AG04449 (cell line): ENCODE measurements around the gene DCDC1.
A peak's percentile ranks its signal among the peaks of the same experiment; 100 is the strongest.

Experiments used
- CTCF ChIA-PET: fragments of 350-600 bp; formaldehyde crosslinking; extraction: SDS; loops from one replicate; lab custom pipeline; 2021; ENCODE audit warnings: antibody characterized with exemption; lab: Yijun Ruan, JAX
- POLR2A ChIA-PET: fragments of 400-600, 350-600 bp; formaldehyde crosslinking; extraction: SDS; loops from one replicate; lab custom pipeline; 2020; ENCODE audit warnings: antibody characterized with exemption, inconsistent platforms; lab: Yijun Ruan, JAX
- DNase-seq: peaks from one replicate; pipeline ENCODE4 v3.0.0-alpha.2; 2010; ENCODE audit warnings: low read depth, low spot score
- H3K4me3 ChIP-seq: 2 replicates; pipeline ENCODE4 v1.5.1; 2011; ENCODE audit warnings: low read depth, mild to moderate bottlenecking, control low read depth, low read length
- CTCF ChIP-seq: IDR thresholded peaks from one replicate; pipeline ENCODE4 v1.5.1; 2011; ENCODE audit warnings: mild to moderate bottlenecking, moderate library complexity, low read length, control low read depth, inconsistent platforms; ENCODE audit not compliant: insufficient read depth; ENCODE audit errors: missing control alignments

The DCDC1 gene

GRCh38 chr11:30921811-30922210 lies 447.7 kb downstream of the DCDC1 start:
- ChIA-PET POLR2A (no interaction called here), CTCF (no interaction called here)
- TF ChIP-seq CTCF = no peak

GRCh38 chr11:30919389-30920152 lies 450.0 kb downstream of the DCDC1 start:
- H3K4me3 ChIP-seq = no peak overlapping the region
- no peak for DNase-seq

More at GRCh38 chr11:30921811-30922210, 447.7 kb downstream of the DCDC1 start:
- DNase-seq = no peak
- no peak overlapping the region for H3K4me3 ChIP-seq

GRCh38 chr11:30917859-30918478 lies 451.6 kb downstream of the DCDC1 start:
- H3K4me3 ChIP-seq = no peak overlapping the region
- no peak for DNase-seq
- peak; percentile 28 for TF ChIP-seq CTCF
- ChIA-PET CTCF (interaction anchor here (0.7 to 2.8 kb wide), 8 partner anchors 8 to 595 kb away, joined by 3 to 14 read pairs (median 6); partner anchors contain the start of gene ARL14EP), POLR2A (no interaction called here)

More at GRCh38 chr11:30919389-30920152, 450.0 kb downstream of the DCDC1 start:
- ChIA-PET POLR2A (no interaction called here), CTCF (interaction anchor here (1.6 to 2.8 kb wide), 2 partner anchors 572 to 575 kb away, joined by 7 to 14 read pairs; no protein-coding TSS in a partner anchor)
- TF ChIP-seq CTCF = no peak

GRCh38 chr11:30917266-30917665 lies 452.3 kb downstream of the DCDC1 start:
- CTCF ChIA-PET = interaction anchor here (1.1 to 2.8 kb wide), 6 partner anchors 9 to 594 kb away, joined by 3 to 14 read pairs (median 6); partner anchors contain the start of gene ARL14EP
- no peak overlapping the region for H3K4me3 ChIP-seq
- POLR2A ChIA-PET = no interaction called here
- no peak for TF ChIP-seq CTCF
- DNase-seq = no peak

- ChIA-PET POLR2A (interaction anchor here (0.5 kb wide), 1 partner anchor 474 kb away, joined by 3 read pairs; no protein-coding TSS in a partner anchor), CTCF (interaction anchor here (1.2 to 2.8 kb wide), 3 partner anchors 9 to 583 kb away, joined by 3 to 14 read pairs (median 6); no protein-coding TSS in a partner anchor)
- no peak for DNase-seq
- no peak overlapping the region for H3K4me3 ChIP-seq
- TF ChIP-seq CTCF = no peak
Measured at GRCh38 chr11:30916764-30917163, 452.8 kb downstream of the DCDC1 start.
